GM15510 (cell line): ENCODE measurements around the gene CENPA.

Experiments used
- POLR2A ChIP-seq: IDR thresholded peaks from 3 replicates; pipeline ENCODE4 v1.6.1; 2011; ENCODE audit warnings: borderline replicate concordance; ENCODE audit not compliant: insufficient read length; ENCODE audit errors: extremely low read depth

The CENPA gene

DNA sequence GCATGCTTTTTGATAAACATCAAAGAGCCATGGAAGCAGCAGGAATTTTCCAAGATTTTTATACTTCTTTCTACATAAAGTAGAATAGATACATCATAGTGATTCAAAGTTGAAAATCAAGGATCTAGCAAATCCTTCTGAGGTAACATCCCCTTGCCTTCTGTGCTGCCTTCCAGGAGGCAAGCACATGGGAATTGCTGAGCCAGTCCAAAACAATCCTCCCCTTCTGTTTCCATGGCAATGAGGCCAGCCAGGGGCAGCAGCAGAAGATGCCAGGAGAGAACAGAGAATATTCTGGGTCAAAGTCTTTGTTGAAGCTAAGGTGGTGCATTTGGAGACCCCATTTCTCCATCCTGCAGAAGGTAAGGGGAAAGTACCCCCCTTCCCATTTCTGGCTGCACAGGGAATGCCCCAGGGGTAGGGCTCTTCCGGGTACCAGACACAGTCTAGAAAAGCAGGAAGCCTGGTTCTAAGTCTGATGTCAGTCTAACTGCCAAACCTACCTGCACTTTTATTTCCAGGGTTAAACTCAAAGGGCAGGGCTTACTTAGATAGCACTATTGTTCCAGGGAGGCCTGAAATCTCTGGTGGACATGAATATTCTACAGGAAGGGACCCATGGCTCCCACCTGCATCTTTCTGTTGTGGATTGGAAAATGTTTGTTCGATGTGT lies 22.1 kb downstream of the CENPA start:
- TF ChIP-seq POLR2A = no peak

DNA sequence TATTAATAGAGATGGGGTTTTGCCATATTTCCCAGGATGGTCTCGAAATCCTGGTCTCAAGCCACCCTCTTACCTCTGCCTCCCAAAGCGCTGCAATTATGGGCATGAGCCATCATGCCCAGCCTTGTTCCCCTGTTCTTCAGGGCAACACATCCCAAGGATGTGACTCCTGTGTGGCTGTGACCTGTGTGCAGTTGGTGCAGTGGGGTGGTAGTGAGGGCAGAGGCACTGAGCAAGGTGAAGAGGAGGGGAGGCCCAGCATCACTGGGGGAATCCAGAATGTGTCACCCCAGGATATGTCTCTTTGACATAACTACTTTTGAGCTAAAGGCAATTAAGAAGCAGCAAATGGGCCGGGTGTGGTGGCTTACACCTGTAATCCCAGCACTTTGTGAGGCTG lies 23.4 kb downstream of the CENPA start:
- no peak for TF ChIP-seq POLR2A

DNA sequence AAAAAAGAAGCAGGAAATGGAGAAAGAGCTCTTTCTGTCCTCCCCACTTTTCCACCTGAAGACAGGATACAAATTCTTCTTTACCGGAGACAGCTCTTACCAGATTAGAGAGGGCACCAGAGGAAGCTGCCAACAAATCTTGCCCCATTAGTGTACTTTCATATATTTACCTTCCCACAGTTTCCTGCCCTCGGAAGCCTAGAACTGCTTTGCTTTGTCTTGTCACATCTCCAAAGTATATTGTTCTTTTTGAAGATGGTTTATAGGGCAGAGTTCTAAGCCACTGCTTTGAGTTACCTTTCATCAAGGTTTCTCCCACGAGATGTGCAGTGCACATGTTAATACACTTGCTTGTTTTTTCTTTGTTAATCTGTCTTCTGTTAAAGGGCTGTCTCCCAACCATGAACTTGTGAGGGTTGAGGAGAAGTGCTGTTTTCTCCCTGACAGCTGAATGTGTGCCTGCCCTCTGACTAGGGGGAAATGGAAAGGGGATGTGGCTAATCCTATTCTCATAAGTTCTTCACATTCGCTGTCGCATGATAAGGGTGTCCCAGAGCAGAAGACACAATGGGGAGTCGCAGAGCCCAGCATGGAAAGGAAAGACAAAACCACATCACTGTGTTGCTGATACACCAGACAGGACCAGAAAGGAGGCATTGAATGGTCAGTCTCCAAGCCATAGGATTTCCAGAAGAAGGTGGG lies 24.2 kb downstream of the CENPA start:
- TF ChIP-seq POLR2A = no peak

DNA sequence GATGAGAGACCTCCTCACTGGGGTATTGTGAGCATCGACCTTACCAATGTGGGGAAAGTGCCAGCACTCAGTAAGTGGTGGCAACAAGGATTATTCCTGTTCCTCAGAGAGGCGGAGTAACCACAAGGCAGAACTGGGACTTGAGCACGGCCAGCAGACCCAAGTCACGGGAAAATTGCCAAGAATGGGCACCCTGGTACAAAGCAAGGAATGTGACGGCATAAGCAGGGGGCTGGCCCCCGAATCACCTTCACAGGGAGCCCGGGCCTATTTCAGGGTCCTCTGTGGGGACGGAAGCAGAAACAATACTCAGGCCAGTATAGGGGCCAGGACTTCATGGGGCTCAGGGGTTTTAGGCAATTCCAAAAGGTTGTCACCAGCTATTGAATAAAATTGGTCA lies 25.4 kb downstream of the CENPA start:
- no peak for TF ChIP-seq POLR2A

DNA sequence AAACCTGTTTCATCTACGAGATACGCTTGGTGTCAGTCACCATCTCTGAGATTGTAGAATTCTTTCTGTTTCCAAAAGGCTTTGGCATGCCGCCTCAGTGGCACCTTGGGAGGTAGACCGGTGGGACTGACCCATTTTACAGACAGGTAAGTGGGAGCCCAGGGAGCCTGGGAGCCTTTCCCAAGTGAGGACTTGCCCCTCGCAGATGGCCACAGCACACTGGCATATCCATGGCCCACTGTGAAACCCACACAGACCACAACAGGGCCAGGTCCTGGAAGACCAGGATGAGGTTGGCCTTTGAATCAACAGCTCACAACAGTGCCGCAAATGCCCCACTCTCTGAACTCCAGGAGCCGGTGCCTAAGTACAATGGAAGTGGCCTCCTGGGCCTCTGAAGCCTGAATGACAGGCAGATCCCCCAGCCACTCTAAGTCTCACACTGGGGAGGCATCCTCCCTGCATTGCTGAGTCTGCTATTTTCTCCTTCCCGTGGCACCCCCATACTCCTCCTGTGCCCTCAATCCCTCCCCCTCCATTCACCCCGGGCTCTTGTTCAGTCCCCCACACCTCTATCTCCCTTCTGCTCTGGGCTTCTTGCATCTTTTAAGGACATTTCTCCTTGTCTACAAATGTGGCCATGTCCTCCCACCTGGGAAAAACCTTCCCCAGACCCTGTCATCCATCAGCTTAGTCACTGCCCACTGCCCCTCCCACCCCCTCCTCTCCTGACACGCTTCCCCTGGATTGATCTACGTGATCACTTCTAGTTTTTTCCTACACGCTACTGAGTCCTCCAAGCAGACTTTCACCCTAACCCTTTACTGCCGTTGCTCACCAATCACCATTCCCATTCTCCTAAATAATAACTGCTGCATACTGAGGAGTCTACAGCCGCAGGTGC lies 26.2 kb downstream of the CENPA start:
- no peak for TF ChIP-seq POLR2A

DNA sequence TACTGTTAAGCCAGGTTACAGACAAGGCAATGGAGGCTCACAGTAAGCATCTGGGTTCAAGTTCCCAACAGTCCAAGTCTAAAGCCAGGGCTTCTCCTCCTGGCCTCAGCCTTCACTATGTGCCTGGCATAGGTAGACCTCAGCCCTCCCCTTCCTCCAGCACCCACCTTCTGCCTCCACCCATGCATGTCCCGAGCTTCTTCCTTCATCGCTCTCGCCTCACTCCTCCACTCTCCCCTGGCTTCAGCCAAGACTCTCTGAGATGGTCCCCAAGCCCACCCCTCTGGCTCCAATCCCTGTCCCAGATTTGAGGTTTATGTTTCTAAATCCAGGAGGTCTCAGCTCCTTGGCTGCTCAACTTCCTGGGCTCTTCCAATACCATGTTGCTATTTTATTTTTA lies 26.9 kb downstream of the CENPA start:
- TF ChIP-seq POLR2A = no peak

DNA sequence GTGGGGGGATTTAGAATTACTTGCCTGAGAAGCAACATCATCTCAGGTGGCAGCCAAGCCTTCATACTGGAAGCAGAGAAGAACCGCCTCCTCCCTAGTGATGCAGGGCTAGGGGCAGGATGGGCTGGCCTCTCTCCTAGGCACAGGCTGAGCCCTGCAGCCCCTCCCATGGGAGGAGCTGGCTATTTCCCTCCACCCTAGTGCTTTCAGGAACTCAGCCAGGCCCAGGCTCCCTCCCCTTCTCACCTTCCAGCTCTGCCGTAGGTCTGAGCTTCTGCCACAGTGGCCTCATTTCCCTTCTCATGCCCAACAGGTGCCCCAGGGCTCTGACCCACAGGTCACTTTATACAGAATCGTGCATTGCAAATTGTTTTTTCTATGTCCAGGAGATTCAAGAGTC lies 31.0 kb downstream of the CENPA start:
- TF ChIP-seq POLR2A = no peak

DNA sequence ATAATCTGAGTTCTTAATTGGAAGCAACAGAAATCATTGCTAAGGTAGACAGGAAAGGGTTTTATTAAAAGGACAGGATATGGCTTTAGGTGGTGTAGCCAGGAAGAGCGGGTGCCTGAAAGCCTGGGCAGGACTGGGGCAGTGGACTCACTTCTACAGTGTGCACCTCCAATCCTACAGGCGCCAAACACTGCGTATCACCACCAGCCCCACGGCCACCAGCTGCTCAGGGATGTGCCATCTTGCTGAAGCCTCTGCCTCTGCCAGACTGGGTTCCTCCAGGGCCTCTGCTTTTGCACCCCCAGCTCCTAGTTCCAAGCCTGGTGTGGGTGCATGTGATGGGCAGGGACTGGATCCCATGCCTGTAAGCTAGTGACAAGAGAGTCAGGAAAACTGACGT lies 32.4 kb downstream of the CENPA start:
- TF ChIP-seq POLR2A = no peak

DNA sequence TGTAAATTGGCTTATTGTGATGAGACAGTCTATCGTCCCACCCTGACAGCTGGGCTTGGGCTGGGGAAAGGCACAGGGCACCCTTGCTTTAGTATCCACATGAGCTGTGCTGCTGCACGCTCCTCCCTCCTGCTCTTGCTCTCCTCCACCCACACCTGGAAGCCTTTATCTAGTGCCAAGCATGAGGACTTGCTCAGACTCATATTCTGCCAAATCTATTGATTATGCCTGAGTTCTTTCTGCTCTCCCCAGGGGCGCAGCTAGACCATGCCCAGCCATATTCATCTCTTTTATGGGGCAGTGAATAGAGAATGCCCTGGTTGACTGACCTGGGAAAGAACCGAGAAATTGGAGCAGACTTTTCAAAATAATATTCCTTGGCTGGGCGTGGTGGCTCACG lies 33.1 kb downstream of the CENPA start:
- TF ChIP-seq POLR2A = no peak

DNA sequence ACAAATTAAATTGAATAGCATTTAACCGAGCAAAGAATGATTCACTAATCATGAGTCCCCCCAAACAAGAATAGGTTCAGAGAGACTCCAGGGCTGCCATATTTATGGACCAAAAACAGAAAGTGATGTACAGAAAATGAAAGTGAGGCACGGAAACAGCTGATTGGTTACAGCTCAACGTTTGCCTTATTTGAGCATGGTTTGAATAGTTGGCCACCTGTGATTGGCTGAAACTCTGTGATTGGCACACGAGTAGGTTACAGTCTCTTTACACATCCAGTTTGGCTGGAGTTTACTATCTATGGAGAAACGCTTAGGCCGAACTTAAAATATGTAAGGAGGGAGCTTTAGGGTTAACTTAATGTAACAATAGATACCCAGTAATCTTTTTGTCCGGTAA lies 35.1 kb downstream of the CENPA start:
- TF ChIP-seq POLR2A = no peak

DNA sequence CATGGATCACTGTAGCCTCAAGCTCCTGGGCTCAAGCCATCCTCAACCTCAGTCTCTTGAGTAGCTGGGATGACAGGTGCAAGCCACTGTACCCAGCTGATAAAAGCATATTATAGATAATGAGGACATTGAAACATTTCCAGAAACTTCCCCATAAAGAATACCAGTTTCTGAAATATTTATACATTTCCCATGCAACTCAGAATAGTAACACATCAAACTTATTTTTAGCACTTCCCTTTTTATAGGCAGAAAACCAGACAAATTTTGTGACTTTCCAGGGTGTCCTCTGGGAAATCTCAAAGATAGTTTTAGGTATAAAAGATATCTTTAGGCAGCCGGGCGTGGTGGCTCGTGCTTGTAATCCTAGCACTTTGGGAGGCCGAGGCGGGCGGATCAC lies 37.0 kb downstream of the CENPA start:
- TF ChIP-seq POLR2A = no peak

DNA sequence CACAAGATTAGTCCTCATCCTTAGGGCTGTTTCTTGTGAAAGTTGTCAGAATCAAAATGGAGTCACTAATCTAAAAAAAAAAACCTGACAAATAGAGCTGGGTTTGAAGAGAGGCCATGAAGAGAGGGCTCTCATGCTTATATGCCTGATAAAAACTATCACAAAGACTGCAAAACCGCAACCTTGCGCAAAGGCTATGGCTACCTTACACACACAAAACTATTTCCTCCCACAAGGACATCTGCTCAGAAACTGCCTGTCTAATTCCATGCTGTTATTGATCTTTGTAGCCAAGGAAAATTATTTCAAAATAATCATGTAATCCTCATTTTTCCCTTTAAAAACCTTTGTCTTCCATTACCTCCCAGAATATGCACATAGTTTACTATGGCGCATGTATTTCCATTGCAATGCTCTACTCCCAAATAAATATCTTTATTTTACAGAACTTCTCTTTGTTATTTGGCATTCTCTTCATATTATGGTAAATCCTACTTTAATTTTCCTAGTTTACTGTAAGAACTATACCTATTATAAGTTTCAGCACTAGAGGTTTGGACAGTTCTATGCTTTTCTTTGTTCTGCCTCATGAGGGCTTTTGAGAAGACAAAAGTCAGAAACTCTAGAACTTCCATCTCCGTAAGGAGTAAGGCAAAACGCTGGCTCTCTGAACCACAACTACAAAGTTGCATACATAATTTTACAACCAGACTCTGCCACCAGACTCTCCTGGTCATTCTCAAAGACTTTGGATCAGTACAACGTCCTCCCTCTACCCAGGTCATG lies 52.5 kb downstream of the CENPA start:
- no peak for TF ChIP-seq POLR2A

DNA sequence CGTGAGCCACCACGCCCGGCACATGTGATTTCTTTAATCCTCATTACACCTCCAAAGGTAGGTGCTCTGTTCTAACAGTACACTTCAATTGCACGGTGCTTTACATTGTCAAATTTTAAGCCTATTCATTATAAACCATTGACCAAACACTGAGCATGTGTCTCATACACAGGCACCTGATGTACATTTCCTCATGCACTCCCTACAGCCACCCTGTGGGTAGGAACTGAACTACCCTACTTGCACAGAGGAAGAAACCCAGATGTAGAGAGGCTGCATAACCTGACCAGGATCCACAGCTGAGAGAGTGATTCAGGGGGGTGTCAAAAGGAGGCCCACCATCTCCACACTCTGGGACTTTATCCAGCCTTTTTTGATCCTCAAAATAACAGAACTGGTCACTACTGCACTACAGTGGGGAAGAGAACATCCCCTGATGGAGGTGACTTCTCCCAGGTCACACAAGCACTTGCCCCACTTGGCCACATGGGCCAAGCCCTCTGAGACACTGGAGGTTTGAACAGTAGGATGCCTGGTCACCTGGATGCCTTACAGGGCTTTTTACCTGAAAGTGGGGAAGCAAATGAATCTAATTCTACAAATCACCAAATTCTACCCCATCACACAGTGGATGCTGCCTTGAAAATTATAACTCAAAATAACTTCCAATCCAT lies 55.2 kb downstream of the CENPA start:
- TF ChIP-seq POLR2A = no peak

DNA sequence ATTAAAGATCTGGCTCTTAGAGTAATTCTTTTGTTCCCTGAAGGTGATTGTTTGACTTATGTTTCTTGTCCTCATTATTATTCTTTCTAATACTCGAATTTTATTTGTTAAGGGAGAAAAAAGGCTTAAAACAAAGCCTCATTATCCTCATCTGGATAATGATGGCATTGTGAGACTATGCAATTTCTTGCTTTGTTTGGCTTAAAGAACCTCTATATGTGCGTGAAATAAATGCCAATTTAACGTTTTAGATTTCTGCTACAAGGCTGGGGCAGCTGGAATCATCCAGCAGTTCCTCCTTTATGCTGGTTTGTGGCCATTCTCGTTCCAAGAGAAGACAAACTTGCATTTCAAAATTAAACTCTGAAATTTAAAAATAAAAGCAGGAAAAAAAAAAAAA lies 57.2 kb downstream of the CENPA start:
- TF ChIP-seq POLR2A = no peak
